ENCODE data around the gene PRKAG2.

Gene PRKAG2

DNA sequence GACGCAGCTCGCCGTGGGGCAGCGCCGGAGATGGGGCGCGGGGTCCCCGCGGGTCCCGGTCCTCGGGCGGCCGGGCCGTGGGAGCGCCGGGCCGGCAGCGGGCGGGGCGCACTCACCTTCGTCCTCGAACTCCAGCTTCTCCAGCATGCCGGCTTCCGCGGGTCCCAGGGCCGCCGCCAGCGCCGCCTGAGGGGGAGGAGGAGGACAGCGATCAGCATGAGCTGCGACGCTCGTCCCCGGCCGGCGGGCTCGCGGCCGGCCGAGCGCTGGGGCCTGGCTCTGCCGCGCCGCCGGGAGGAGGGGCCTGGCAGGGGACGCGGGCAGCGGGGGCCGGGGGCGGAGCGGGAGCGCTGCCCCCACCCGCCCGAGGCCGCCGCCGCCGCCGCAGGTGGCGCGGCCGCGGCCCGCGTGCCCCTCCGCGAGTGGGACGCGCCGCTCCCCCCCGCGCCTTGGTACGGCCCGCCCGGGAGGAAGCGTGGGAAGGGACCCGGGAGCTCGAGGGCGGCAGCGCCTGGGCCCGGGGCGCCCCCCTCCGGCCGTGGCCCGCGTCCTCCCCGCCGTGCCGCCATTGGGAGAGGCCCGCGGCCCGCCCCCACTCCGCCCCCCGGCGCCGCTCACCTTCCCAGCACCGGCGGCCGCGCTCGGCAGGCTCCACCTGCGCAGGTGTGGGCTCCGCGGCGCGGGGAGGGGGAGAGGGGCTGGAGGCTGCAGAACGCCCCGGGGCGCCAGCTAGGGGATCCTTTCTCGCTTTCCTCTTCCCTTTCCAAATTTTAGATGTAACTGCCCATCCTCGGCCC is 244.8 kb downstream of the PRKAG2 start:
- Histone ChIP-seq H3K14ac (ENCODE audit: low read length) (peak overlapping the region; percentile 8), H2AK5ac (ENCODE audit: low read length) (no peak overlapping the region)
- WGBS (ENCODE audit: extremely low coverage, insufficient coverage, insufficient read length), result no CpG with 5 or more reads among the region's 111 CpGs

DNA sequence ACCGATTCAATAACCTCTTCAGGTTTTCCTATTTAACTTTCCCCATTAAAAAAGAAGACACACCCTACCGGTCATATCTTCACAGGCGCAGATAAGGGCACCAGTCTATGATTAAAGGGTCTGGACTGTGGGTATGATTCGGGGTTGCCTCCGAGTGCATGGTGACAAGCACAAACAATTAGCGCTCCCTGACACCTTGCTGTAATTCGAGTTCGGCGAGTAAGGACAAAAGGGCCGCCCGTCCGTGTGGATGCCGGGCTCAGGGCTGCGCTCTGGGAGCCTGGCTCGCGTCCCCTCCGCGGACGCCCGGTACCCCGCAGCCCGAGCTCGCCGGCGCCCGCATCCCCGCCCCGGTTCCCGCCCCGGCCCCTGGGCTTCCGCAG is 245.4 kb downstream of the PRKAG2 start:
- Histone ChIP-seq H3K14ac (ENCODE audit: low read length) (peak overlapping the region; percentile 8), H2AK5ac (ENCODE audit: low read length) (no peak overlapping the region), H2BK5ac (ENCODE audit: low read depth, low read length, poor library complexity) (peak overlapping the region; percentile 81), H4K8ac (ENCODE audit: low read depth, low read length) (peak overlapping the region; percentile 72), H3K27me3 (ENCODE audit: insufficient read depth, low read length) (no peaks in the 10 kb centered on the region), H3K79me2 (ENCODE audit: control insufficient read depth, insufficient read depth, low read length, poor library complexity) (peaks cover 5% of the 10 kb centered on the region), H2AFZ (ENCODE audit: insufficient read depth, low read length, poor library complexity) (peak overlapping the region; percentile 72), H3K23ac (ENCODE audit: low read length) (no peak overlapping the region), H3K4me1 (ENCODE audit: control insufficient read depth in 1 of 2, insufficient read depth in 2 of 2, low read length in 2 of 2) (peaks cover 3 to 4% of the 10 kb centered on the region in 2 experiments), H4K12ac (ENCODE audit: low read depth, low read length) (peak overlapping the region; percentile 23), H3K9ac (ENCODE audit: low read length) (peak overlapping the region; percentile 35), H3K27ac (ENCODE audit: low read depth, low read length) (peak overlapping the region; percentile 69), H3K36me3 (ENCODE audit: control insufficient read depth in 1 of 2, insufficient read depth in 2 of 2, low read length in 2 of 2) (no peaks in the 10 kb centered on the region), H3K9me3 (ENCODE audit: insufficient read depth, low read depth, low read length) (no peaks in the 10 kb centered on the region), H3K4me3 (ENCODE audit: low read depth, low read length) (peak overlapping the region; percentile 75), H3K4ac (ENCODE audit: low read depth, low read length) (no peak overlapping the region), H2BK12ac (ENCODE audit: low read length) (no peak overlapping the region), H3K4me2 (ENCODE audit: low read length) (peak overlapping the region; percentile 74), H3K18ac (ENCODE audit: low read length) (peak overlapping the region; percentile 16), H4K91ac (ENCODE audit: low read depth, low read length) (peak overlapping the region; percentile 67), H3K79me1 (ENCODE audit: low read length) (peaks cover 9% of the 10 kb centered on the region), H2BK120ac (ENCODE audit: insufficient read depth, low read length, poor library complexity) (peak overlapping the region; percentile 8)
- peak; percentile 71 to 88 for DNase-seq
- no CpG with 5 or more reads among the region's 31 CpGs for WGBS (ENCODE audit: extremely low coverage, insufficient coverage, insufficient read length)

More for the DNA sequence above, 244.8 kb downstream of the PRKAG2 start:
- Histone ChIP-seq H3K4me3 (ENCODE audit: low read depth, low read length) (peak overlapping the region; percentile 75), H3K27ac (ENCODE audit: low read depth, low read length) (peak overlapping the region; percentile 69), H4K8ac (ENCODE audit: low read depth, low read length) (peak overlapping the region; percentile 72), H2BK12ac (ENCODE audit: low read length) (no peak overlapping the region), H2BK5ac (ENCODE audit: low read depth, low read length, poor library complexity) (peak overlapping the region; percentile 81), H3K36me3 (ENCODE audit: control insufficient read depth in 1 of 2, insufficient read depth in 2 of 2, low read length in 2 of 2) (no peaks in the 10 kb centered on the region), H3K4me1 (ENCODE audit: control insufficient read depth in 1 of 2, insufficient read depth in 2 of 2, low read length in 2 of 2) (peaks cover 3 to 4% of the 10 kb centered on the region in 2 experiments), H3K79me2 (ENCODE audit: control insufficient read depth, insufficient read depth, low read length, poor library complexity) (peaks cover 5% of the 10 kb centered on the region), H3K9ac (ENCODE audit: low read length) (peak overlapping the region; percentile 35), H3K4ac (ENCODE audit: low read depth, low read length) (no peak overlapping the region), H3K9me3 (ENCODE audit: insufficient read depth, low read depth, low read length) (no peaks in the 10 kb centered on the region), H2BK120ac (ENCODE audit: insufficient read depth, low read length, poor library complexity) (peak overlapping the region; percentile 8), H3K18ac (ENCODE audit: low read length) (peak overlapping the region; percentile 16), H3K4me2 (ENCODE audit: low read length) (peak overlapping the region; percentile 74), H3K23ac (ENCODE audit: low read length) (no peak overlapping the region), H3K79me1 (ENCODE audit: low read length) (peaks cover 9% of the 10 kb centered on the region), H3K27me3 (ENCODE audit: insufficient read depth, low read length) (no peaks in the 10 kb centered on the region), H4K91ac (ENCODE audit: low read depth, low read length) (peak overlapping the region; percentile 74), H2AFZ (ENCODE audit: insufficient read depth, low read length, poor library complexity) (peak overlapping the region; percentile 93), H4K12ac (ENCODE audit: low read depth, low read length) (peak overlapping the region; percentile 23)
- peak; percentile 71 to 93 for DNase-seq

DNA sequence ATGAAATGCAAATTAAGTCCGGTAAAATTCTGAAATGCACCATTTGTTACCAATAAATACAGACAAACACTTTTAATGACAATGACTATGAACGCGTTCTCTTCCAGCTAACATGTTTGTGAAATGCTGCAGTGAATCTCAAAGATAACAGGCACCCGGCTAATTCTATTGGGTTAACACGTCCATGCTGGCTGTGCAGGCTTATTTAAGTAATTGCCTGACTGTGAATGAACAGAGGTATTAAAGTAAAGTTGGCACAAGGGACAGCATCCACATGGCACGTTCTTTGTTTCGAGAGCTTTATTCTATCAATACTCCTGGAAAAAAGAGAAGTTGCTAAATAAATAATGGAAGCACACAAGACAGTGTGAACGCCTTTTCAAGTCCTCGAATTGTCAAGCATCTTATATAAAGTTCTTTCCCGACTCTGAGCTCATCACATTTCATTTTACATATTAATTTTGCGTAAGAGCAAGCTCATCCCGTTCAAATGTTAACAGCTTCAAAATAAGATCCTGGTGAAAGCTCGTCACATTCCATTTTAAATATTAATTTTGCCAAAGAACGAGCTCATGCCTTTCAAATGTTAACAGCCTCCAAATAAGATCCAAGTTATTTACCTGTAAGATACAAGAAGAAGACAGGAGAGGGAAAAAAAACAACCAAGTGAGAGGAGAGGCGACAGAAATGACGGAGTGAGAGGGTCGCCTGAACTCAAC is 245.9 kb downstream of the PRKAG2 start:
- Histone ChIP-seq H3K79me1 (ENCODE audit: low read length) (peaks cover 9% of the 10 kb centered on the region), H3K27me3 (ENCODE audit: insufficient read depth, low read length) (no peaks in the 10 kb centered on the region), H3K9ac (ENCODE audit: low read length) (no peak overlapping the region), H3K18ac (ENCODE audit: low read length) (no peak overlapping the region), H2BK12ac (ENCODE audit: low read length) (no peak overlapping the region), H4K12ac (ENCODE audit: low read depth, low read length) (no peak overlapping the region), H3K4me3 (ENCODE audit: low read depth, low read length) (no peak overlapping the region), H4K91ac (ENCODE audit: low read depth, low read length) (no peak overlapping the region), H3K9me3 (ENCODE audit: insufficient read depth, low read depth, low read length) (no peaks in the 10 kb centered on the region), H2AFZ (ENCODE audit: insufficient read depth, low read length, poor library complexity) (peak overlapping the region; percentile 72), H3K36me3 (ENCODE audit: control insufficient read depth in 1 of 2, insufficient read depth in 2 of 2, low read length in 2 of 2) (no peaks in the 10 kb centered on the region), H2AK5ac (ENCODE audit: low read length) (no peak overlapping the region), H3K4me1 (ENCODE audit: control insufficient read depth in 1 of 2, insufficient read depth in 2 of 2, low read length in 2 of 2) (peaks cover 3 to 4% of the 10 kb centered on the region in 2 experiments), H3K23ac (ENCODE audit: low read length) (no peak overlapping the region), H2BK120ac (ENCODE audit: insufficient read depth, low read length, poor library complexity) (peak overlapping the region; percentile 6), H3K27ac (ENCODE audit: low read depth, low read length) (peak overlapping the region; percentile 69), H3K14ac (ENCODE audit: low read length) (no peak overlapping the region), H3K4ac (ENCODE audit: low read depth, low read length) (no peak overlapping the region), H4K8ac (ENCODE audit: low read depth, low read length) (no peak overlapping the region), H3K4me2 (ENCODE audit: low read length) (peak overlapping the region; percentile 74), H3K79me2 (ENCODE audit: control insufficient read depth, insufficient read depth, low read length, poor library complexity) (peaks cover 5% of the 10 kb centered on the region), H2BK5ac (ENCODE audit: low read depth, low read length, poor library complexity) (peak overlapping the region; percentile 81)
- peak in 1 of 2 donors; percentile 68 for DNase-seq
- WGBS (ENCODE audit: extremely low coverage, insufficient coverage, insufficient read length), result no CpG with 5 or more reads among the region's 17 CpGs

DNA sequence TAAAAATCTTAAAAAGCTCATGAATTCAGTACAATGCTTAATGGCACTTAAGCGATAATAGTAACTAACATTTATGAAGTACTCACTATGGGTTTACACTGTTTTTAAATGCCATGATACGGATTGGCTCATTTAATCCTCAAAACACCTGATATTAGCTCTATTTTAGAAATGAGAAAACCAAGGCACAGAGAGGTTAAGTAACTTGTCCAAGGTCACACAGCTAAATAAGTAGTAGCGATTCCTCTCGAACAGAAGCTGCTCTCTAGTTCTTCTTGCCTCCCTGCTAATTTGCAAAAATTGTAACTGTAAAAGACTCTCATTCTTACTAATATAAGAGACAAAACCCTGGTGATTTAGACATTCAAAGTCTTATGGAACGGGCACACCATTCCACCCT is 246.6 kb downstream of the PRKAG2 start:
- WGBS (ENCODE audit: extremely low coverage, insufficient coverage, insufficient read length), result no CpG with 5 or more reads among the region's 5 CpGs
- Histone ChIP-seq H2BK120ac (ENCODE audit: insufficient read depth, low read length, poor library complexity) (no peak overlapping the region), H3K23ac (ENCODE audit: low read length) (no peak overlapping the region), H3K79me1 (ENCODE audit: low read length) (peaks cover 9% of the 10 kb centered on the region), H3K14ac (ENCODE audit: low read length) (no peak overlapping the region), H3K9ac (ENCODE audit: low read length) (no peak overlapping the region), H3K27ac (ENCODE audit: low read depth, low read length) (no peak overlapping the region), H4K91ac (ENCODE audit: low read depth, low read length) (no peak overlapping the region), H3K18ac (ENCODE audit: low read length) (no peak overlapping the region), H2AK5ac (ENCODE audit: low read length) (no peak overlapping the region), H3K4me2 (ENCODE audit: low read length) (no peak overlapping the region), H4K8ac (ENCODE audit: low read depth, low read length) (no peak overlapping the region), H2BK12ac (ENCODE audit: low read length) (no peak overlapping the region), H3K4ac (ENCODE audit: low read depth, low read length) (no peak overlapping the region), H3K79me2 (ENCODE audit: control insufficient read depth, insufficient read depth, low read length, poor library complexity) (peaks cover 5% of the 10 kb centered on the region), H3K9me3 (ENCODE audit: insufficient read depth, low read depth, low read length) (no peaks in the 10 kb centered on the region), H3K36me3 (ENCODE audit: control insufficient read depth in 1 of 2, insufficient read depth in 2 of 2, low read length in 2 of 2) (no peaks in the 10 kb centered on the region), H3K4me3 (ENCODE audit: low read depth, low read length) (no peak overlapping the region), H3K27me3 (ENCODE audit: insufficient read depth, low read length) (no peaks in the 10 kb centered on the region), H4K12ac (ENCODE audit: low read depth, low read length) (no peak overlapping the region), H3K4me1 (ENCODE audit: control insufficient read depth in 1 of 2, insufficient read depth in 2 of 2, low read length in 2 of 2) (peaks cover 3 to 4% of the 10 kb centered on the region in 2 experiments), H2AFZ (ENCODE audit: insufficient read depth, low read length, poor library complexity) (no peak overlapping the region), H2BK5ac (ENCODE audit: low read depth, low read length, poor library complexity) (no peak overlapping the region)
- DNase-seq, result no peak

Measured in trophoblast cell (in vitro differentiated cells and primary cell).